Left lung (tissue), 14 donors: ENCODE measurements around the gene QPCT. TPM values are rescaled to one million over a fixed set of nuclear protein-coding genes. Genes with fewer than 3 reads are reported as not detected.
"Not testable (repeated sequence)": the region's sequence is repeated elsewhere in the genome, so short reads cannot be mapped to it uniquely, and the experiment has no call there.

Source experiments
- ATAC-seq: fragments of 200-7000 bp; cut with Tn5 transposase; one replicate; pipeline ENCODE4 v1.9.1; 2020; ENCODE audit warnings: moderate library complexity
- DNase-seq, 4 donors: peaks; one replicate each; pipeline ENCODE4 v3.0.0-alpha.2; 2013 to 2020
- H3K27ac ChIP-seq, 2 donors: fragments of 200-600 bp; sonication (generic) in 1 of 2; one replicate each; pipeline versions ENCODE4 v1.5.0 to v1.8.0; 2020 to 2021
- H3K27me3 ChIP-seq, 2 donors: fragments of 200-600 bp; sonication (generic) in 1 of 2; one replicate each; pipeline versions ENCODE4 v1.5.0 to v1.8.0; 2020 to 2021
- H3K36me3 ChIP-seq, 2 donors: fragments of 200-600 bp; sonication (generic) in 1 of 2; one replicate each; pipeline versions ENCODE4 v1.5.0 to v1.8.0; 2020 to 2021
- H3K4me1 ChIP-seq, 2 donors: fragments of 200-600 bp; one replicate each; pipeline ENCODE4 v1.8.0; 2021
- H3K4me3 ChIP-seq, 2 donors: fragments of 200-600 bp; sonication (generic) in 1 of 2; one replicate each; pipeline versions ENCODE4 v1.5.0 to v1.8.0; 2020 to 2021; ENCODE audit warnings: mild to moderate bottlenecking in 1 of 2
- H3K9me3 ChIP-seq, 2 donors: fragments of 200-600 bp; sonication (generic) in 1 of 2; one replicate each; pipeline versions ENCODE4 v1.5.0 to v1.8.0; 2020 to 2021
- intact Hi-C, 2 donors: fragments of 100-400 bp; cut with DNase I; formaldehyde crosslinking; loops; one replicate each; pipeline versions ENCODE4 v1.11.2 to v1.14.2; 2022
- long read RNA-seq, 12 donors: library from polyadenylated mRNA in 2 of 12; unstranded in 2 of 12; transcript quantifications; one replicate each; pipeline ENCODE4 v2.0.0 and lab custom pipeline, GENCODE V29; 2019 to 2026
- polyA plus RNA-seq, 6 donors: library from polyadenylated mRNA; unstranded; fragments of 120-200 nt; gene quantifications; one replicate each; pipeline ENCODE4 v1.2.1, GENCODE V29; 2013; ENCODE audit not compliant: insufficient read length in 6 of 6
- total RNA-seq, 2 donors: library from RNA; stranded (reverse); fragmentation: NEBNext Ultra II Directional; extraction: Animal tissue kit (Norgen Biotek cat#: 25700); gene quantifications; one replicate each; pipeline ENCODE4 v1.2.1, GENCODE V29; 2021
- TF ChIP-seq, protein P1 (sequence below), 2 donors: fragments of 200-600 bp; sonication (generic) in 1 of 2; IDR thresholded peaks; one replicate each; pipeline versions ENCODE4 v1.5.0 to v1.8.0; 2021; ENCODE audit warnings: antibody characterized with exemption in 2 of 2
- donor health status: DM: no; HTN: yes; CAD: no.
- donor health status: DM: no; HTN: no; CAD: no.

The QPCT gene
- 10 to 100 TPM; 11.5 to 16.6 TPM for total RNA-seq
- polyA plus RNA-seq: 10 to 100 TPM in 3 of 6 donors, 1 to 10 TPM in 3; 4.1 to 20.8 (median 9.5) TPM
- long read RNA-seq, donor 1, transcript QPCT-201 (7 exons, 1,739 nt): major isoform, 5 of 5 reads
- long read RNA-seq, donor 1, partial matches to known transcripts: 0 of 5 reads
- long read RNA-seq, donor 1, other reads (novel, unspliced or antisense): 0 of 5 reads
- long read RNA-seq, donor 2, partial matches to known transcripts: 0 of 2 reads
- long read RNA-seq, donor 2, other reads (novel, unspliced or antisense): 0 of 2 reads
- long read RNA-seq, donor 3, partial matches to known transcripts: 0 of 1 reads
- long read RNA-seq, donor 3, other reads (novel, unspliced or antisense): 0 of 1 reads
- long read RNA-seq, donor 4, transcript QPCT-201 (7 exons, 1,739 nt): major isoform, 15 of 15 reads
- long read RNA-seq, donor 4, partial matches to known transcripts: 0 of 15 reads
- long read RNA-seq, donor 4, other reads (novel, unspliced or antisense): 0 of 15 reads
- long read RNA-seq, donor 5, transcript QPCT-201 (7 exons, 1,739 nt): major isoform, 5 of 5 reads
- long read RNA-seq, donor 5, partial matches to known transcripts: 0 of 5 reads
- long read RNA-seq, donor 5, other reads (novel, unspliced or antisense): 0 of 5 reads
- long read RNA-seq, donor 6, partial matches to known transcripts: 0 of 4 reads
- long read RNA-seq, donor 6, other reads (novel, unspliced or antisense): 0 of 4 reads
- long read RNA-seq, donor 7, partial matches to known transcripts: 0 of 3 reads
- long read RNA-seq, donor 7, other reads (novel, unspliced or antisense): 0 of 3 reads
- long read RNA-seq, donor 8, partial matches to known transcripts: 0 of 4 reads
- long read RNA-seq, donor 8, other reads (novel, unspliced or antisense): 0 of 4 reads
- long read RNA-seq, donor 9: 0 reads
- long read RNA-seq, donor 10, transcript QPCT-201 (7 exons, 1,739 nt): major isoform, 15 of 16 reads
- long read RNA-seq, donor 10, partial matches to known transcripts: 0 of 16 reads
- long read RNA-seq, donor 10, other reads (novel, unspliced or antisense): 1 of 16 reads
- long read RNA-seq, donor 11, transcript QPCT-201 (7 exons, 1,739 nt): major isoform, 7 of 8 reads
- long read RNA-seq, donor 11, partial matches to known transcripts: 0 of 8 reads
- long read RNA-seq, donor 11, other reads (novel, unspliced or antisense): 0 of 8 reads
- long read RNA-seq, donor 12, partial matches to known transcripts: 0 of 4 reads
- long read RNA-seq, donor 12, other reads (novel, unspliced or antisense): 0 of 4 reads

DNA sequence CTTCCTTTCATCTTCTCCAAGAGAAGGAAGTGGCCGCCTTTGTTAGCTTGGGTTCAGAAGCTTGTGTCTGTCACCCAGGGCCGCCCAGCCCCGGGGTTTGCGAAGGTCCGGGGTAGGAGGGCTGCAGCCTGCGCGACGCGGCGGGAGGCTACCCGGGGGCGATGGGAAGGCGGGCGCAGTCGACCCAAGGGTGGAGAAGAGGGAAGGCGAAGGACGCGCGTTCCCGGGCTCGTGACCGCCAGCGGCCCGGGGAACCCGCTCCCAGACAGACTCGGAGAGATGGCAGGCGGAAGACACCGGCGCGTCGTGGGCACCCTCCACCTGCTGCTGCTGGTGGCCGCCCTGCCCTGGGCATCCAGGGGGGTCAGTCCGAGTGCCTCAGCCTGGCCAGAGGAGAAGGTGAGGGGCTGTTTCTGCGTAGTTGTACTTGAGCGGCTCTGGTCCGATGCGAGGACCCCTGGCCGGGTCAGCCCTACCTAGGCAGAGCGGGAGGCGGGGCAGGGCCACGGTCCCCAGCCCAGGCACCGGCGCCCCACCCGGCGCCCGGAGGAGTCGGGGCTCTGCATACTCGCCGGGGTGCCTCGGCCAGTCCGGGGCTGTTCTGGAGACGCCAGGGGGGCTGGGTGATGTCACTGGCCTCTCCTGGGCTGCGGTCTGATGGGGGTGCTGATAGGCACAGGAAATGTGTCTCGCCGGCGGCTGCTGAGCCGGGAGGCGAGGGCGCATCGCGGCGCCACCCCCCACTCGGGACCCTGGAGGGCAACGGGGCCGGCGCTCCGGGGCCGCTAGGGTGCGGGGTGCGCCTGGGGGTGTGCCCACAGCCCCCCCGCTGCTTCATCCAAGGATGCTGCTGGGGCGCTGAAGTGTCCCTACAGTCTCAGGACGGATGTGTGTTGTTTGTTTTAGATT is at the start of gene QPCT:
TSS of gene QPCT (plus strand) at position 178 of the 909 bp plus-strand sequence. CDS start at position 280, 102 bp downstream.
- peak within 1 kb of the TSS; percentile 54 to 59 for H3K4me3 ChIP-seq
- H3K9me3 ChIP-seq: no peaks in the 10 kb centered on the region
- H3K4me1 ChIP-seq: peaks cover 11 to 43% of the 10 kb centered on the region in 2 donors
- H3K36me3 ChIP-seq: no peaks in the 10 kb centered on the region
- TF ChIP-seq, protein P1, sequence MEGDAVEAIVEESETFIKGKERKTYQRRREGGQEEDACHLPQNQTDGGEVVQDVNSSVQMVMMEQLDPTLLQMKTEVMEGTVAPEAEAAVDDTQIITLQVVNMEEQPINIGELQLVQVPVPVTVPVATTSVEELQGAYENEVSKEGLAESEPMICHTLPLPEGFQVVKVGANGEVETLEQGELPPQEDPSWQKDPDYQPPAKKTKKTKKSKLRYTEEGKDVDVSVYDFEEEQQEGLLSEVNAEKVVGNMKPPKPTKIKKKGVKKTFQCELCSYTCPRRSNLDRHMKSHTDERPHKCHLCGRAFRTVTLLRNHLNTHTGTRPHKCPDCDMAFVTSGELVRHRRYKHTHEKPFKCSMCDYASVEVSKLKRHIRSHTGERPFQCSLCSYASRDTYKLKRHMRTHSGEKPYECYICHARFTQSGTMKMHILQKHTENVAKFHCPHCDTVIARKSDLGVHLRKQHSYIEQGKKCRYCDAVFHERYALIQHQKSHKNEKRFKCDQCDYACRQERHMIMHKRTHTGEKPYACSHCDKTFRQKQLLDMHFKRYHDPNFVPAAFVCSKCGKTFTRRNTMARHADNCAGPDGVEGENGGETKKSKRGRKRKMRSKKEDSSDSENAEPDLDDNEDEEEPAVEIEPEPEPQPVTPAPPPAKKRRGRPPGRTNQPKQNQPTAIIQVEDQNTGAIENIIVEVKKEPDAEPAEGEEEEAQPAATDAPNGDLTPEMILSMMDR (IDR thresholded peaks at IDR 0.05): no peak
- ATAC-seq (peak; percentile 84), DNase-seq (peak in 3 of 4 donors; percentile 66 to 93 (median 68))
- H3K27me3 ChIP-seq: no peaks in the 10 kb centered on the region
- H3K27ac ChIP-seq: peak within 1 kb of the TSS; percentile 52 to 71
- intact Hi-C loops: no loop called here

DNA sequence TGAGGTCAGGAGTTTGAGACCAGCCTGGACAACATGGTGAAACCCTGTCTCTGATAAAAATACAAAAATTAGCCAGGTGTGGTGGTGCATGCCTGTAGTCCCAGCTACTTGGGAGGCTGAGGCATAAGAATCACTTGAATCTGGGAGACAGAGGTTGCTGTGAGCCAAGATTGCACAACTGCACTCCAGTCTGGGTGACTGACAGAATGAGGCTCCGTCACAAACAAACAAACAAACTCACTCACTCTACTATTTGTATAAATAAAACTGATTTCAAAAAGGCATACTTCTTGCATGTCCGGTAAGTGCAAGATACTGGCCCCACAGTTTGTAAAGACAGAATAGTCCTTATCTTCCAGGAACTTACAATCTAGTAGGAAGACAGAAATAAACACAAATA is 49.6 kb upstream of the QPCT start:
- DNase-seq, H3K27ac ChIP-seq, intact Hi-C loops, H3K4me1 ChIP-seq, H3K9me3 ChIP-seq, H3K27me3 ChIP-seq, ATAC-seq, H3K4me3 ChIP-seq: not testable (repeated sequence)
- H3K36me3 ChIP-seq: peaks cover 0 to 25% of the 10 kb centered on the region in 2 donors

DNA sequence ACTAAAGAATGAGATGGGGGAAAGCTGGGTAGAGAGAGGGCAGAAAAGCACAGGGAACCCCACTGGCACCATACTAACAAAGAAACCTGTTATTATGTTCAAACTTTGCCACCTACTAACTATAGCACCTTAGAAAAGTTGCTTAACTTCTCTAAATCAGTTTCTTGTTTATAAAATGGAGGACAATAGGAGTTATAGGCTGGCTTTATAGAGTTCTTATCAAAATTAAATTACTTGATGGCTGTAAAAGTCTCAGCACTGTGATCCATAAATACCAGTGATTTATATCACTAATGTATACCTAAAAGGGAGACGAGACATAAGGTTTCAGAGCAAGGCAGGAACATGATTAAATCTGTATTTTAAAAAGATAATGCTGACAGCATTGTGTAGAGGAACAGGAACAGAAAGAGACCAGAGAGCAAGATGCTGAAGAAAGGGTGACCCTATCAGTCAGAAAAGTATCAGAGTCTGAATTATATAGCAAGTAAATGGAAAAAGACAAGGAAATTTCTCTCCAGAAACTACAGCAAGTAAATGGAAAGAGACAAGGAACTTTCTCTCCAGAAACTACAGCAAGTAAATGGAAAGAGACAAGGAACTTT is 48.9 kb upstream of the QPCT start:
- TF ChIP-seq, protein P1 (IDR thresholded peaks at IDR 0.05): no peak
- no peaks in the 10 kb centered on the region for H3K9me3 ChIP-seq
- no peak for DNase-seq
- no peak for ATAC-seq
- peaks cover 0 to 18% of the 10 kb centered on the region in 2 donors for H3K36me3 ChIP-seq
- H3K4me3 ChIP-seq: no peak overlapping the region
- H3K27me3 ChIP-seq: no peaks in the 10 kb centered on the region
- intact Hi-C loops: no loop called here
- H3K4me1 ChIP-seq: no peaks in the 10 kb centered on the region
- H3K27ac ChIP-seq: no peak overlapping the region

DNA sequence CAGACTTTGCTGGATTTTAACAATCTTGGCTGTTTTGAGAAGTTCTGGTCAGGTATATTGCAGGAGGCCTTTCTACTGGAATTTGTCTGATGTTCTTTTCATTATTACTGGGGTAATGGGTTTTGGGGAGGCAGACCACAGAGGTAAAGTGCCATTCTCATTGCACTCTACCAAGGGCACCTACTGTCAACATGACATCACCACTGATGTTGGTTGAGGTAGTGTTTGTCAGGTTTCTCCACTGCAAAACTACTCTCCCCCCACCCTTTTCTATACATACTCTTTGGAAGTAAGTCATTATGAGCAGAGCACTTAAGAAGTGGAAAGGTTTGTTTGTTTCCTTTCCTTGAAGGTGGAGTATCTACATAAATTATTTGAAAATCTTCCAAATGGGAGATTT is 46.8 kb upstream of the QPCT start:
- TF ChIP-seq, protein P1 (IDR thresholded peaks at IDR 0.05): no peak
- Histone ChIP-seq H3K4me1 (no peaks in the 10 kb centered on the region), H3K27ac (no peak overlapping the region), H3K4me3 (no peak overlapping the region), H3K27me3 (no peaks in the 10 kb centered on the region), H3K36me3 (peaks cover 0 to 2% of the 10 kb centered on the region in 2 donors), H3K9me3 (no peaks in the 10 kb centered on the region)
- DNase-seq (no peak), ATAC-seq (no peak)
- intact Hi-C loops: no loop called here
